Body of pancreas (tissue), 4 donors: ENCODE results near the gene TEX38.

Source experiments
- POLR2A ChIP-seq, 3 donors: fragments of 450-650 bp; IDR thresholded peaks; one replicate each; pipeline ENCODE4 v1.6.1; 2016; ENCODE audit warnings: antibody characterized with exemption in 3 of 3, mild to moderate bottlenecking in 2 of 3
- TF ChIP-seq, protein P1 (sequence below), 7 experiments: fragments of 450-650 bp in 4 of 7; fragments of 200-600 bp in 3 of 7; sonication (generic) in 3 of 7; IDR thresholded peaks; one replicate each; pipeline ENCODE4 v1.5.1; 2016 to 2019; ENCODE audit warnings: antibody characterized with exemption in 7 of 7

DNA sequence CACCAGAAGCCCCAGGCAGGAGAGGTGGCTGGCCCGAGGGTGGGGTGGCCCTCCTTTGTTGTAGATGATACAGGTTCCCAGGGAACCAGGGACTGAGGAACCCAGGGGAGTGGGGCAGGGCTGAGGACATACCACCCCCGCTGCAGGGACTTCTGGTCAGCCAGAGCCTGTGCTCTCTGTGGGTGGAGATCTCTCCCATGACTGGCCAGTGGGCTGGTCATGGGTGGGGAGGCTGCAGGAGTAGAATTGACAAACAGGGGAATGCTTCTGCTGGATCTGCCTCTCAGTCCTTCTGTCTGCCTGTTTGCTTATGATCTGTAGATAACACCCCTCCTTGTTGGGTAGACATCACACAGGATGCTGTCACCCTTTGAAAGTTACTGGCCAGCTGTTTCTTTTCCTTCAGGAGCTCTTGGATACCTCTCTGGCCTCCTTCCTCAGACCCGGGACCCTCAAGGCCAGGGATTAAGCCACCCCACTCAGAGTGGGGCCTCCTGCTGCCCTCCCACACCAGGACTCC is 50.1 kb downstream of the TEX38 start:
- no peak for TF ChIP-seq POLR2A (IDR thresholded peaks at IDR 0.05)
- TF ChIP-seq, protein P1, sequence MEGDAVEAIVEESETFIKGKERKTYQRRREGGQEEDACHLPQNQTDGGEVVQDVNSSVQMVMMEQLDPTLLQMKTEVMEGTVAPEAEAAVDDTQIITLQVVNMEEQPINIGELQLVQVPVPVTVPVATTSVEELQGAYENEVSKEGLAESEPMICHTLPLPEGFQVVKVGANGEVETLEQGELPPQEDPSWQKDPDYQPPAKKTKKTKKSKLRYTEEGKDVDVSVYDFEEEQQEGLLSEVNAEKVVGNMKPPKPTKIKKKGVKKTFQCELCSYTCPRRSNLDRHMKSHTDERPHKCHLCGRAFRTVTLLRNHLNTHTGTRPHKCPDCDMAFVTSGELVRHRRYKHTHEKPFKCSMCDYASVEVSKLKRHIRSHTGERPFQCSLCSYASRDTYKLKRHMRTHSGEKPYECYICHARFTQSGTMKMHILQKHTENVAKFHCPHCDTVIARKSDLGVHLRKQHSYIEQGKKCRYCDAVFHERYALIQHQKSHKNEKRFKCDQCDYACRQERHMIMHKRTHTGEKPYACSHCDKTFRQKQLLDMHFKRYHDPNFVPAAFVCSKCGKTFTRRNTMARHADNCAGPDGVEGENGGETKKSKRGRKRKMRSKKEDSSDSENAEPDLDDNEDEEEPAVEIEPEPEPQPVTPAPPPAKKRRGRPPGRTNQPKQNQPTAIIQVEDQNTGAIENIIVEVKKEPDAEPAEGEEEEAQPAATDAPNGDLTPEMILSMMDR (IDR thresholded peaks at IDR 0.05) = no peak
